Measurements from ENCODE around the gene CTPS2. TPM values are rescaled to one million over a fixed set of nuclear protein-coding genes. Genes with fewer than 3 reads are reported as not detected.

The CTPS2 gene
- total RNA-seq, 1 experiment from 2014 or later = 9.6 TPM

GRCh38 chrX:16683007-16683664 lies 29.3 kb downstream of the CTPS2 start:
- H3K36me3 ChIP-seq (ENCODE audit: control insufficient read depth in 1 of 2, insufficient read depth in 2 of 2, low read length in 2 of 2) = no peaks in the 10 kb centered on the region; a peak in 1 of 4 replicates
- H3K4me3 ChIP-seq (replicated peaks in 1 of 2; ENCODE audit: low read depth in 1 of 2, low read length in 2 of 2) = no peak overlapping the region
- ChIA-PET POLR2A (no interaction called here), RAD21 (ENCODE audit: low non-redundant PET in 1 of 2, low total read pairs in 2 of 2, uncharacterized antibody in 2 of 2, unreplicated experiment in 2 of 2) (no interaction called here), CTCF (no interaction called here)
- no peaks in the 10 kb centered on the region for H3K9me3 ChIP-seq (ENCODE audit: control insufficient read depth in 1 of 2, insufficient read depth in 1 of 2, low read depth in 1 of 2, low read length in 2 of 2)
- DNase-seq (ENCODE audit: low read depth, low spot score) (no peak), ATAC-seq (no peak)
- no peaks in the 10 kb centered on the region for H4K20me1 ChIP-seq (ENCODE audit: insufficient read depth)
- H3K9me2 ChIP-seq (ENCODE audit: insufficient read depth) = no peaks in the 10 kb centered on the region
- no peak overlapping the region for H2AFZ ChIP-seq (ENCODE audit: low read depth, low read length, poor library complexity, severe bottlenecking)
- H3K27me3 ChIP-seq (ENCODE audit: insufficient read depth, low read length) = no peaks in the 10 kb centered on the region
- H3K4me1 ChIP-seq (ENCODE audit: control insufficient read depth in 1 of 2, insufficient read depth in 2 of 2, low read length in 2 of 2) = no peaks in the 10 kb centered on the region
- intact Hi-C loops (cut with micrococcal nuclease) = no loop called here
- no peaks in the 10 kb centered on the region for H3K79me2 ChIP-seq (ENCODE audit: insufficient read depth, low read length)
- no peak overlapping the region for H3K4me2 ChIP-seq (ENCODE audit: low read length)
- BruUV-seq (replicated peaks) = no TSS peak
- no peak overlapping the region for H3K9ac ChIP-seq (ENCODE audit: low read length)
- TF ChIP-seq TCF7L2 (IDR thresholded peaks at IDR 0.05; ENCODE audit: borderline replicate concordance, extremely low read depth, insufficient read depth, insufficient read length) (no peak), ZNF274 (IDR thresholded peaks at IDR 0.05; ENCODE audit: low read depth, low read length) (no peak), RAD21 (IDR thresholded peaks at IDR 0.05; ENCODE audit: low read depth) (no peak), SIN3A (IDR thresholded peaks at IDR 0.05; ENCODE audit: low read depth) (no peak), CBX3 (IDR thresholded peaks at IDR 0.05; ENCODE audit: low read depth) (no peak), REST (IDR thresholded peaks at IDR 0.05; ENCODE audit: low read depth) (no peak), ELF1 (IDR thresholded peaks at IDR 0.05; ENCODE audit: borderline replicate concordance, low read depth) (no peak), POLR2A (IDR thresholded peaks at IDR 0.05; ENCODE audit: borderline replicate concordance, extremely low read depth, insufficient read depth, insufficient read length) (no peak), EZH2phosphoT487 (IDR thresholded peaks at IDR 0.05; ENCODE audit: borderline replicate concordance) (no peak), JUND (IDR thresholded peaks at IDR 0.05) (no peak), CTCF (IDR thresholded peaks at IDR 0.05 in 2 of 3, conservative IDR thresholded peaks at IDR 0.05 in 1 of 3; ENCODE audit: borderline replicate concordance in 1 of 3, insufficient read depth in 1 of 3, low read depth in 2 of 3, low read length in 2 of 3) (no peak), ZBTB33 (IDR thresholded peaks at IDR 0.05; ENCODE audit: extremely low read depth, insufficient replicate concordance, low read length) (no peak), CEBPB (IDR thresholded peaks at IDR 0.05; ENCODE audit: low read depth) (no peak), SRF (IDR thresholded peaks at IDR 0.05; ENCODE audit: low read depth) (no peak), ATF3 (IDR thresholded peaks at IDR 0.05) (no peak), FOSL1 (IDR thresholded peaks at IDR 0.05; ENCODE audit: low read depth) (no peak), SP1 (IDR thresholded peaks at IDR 0.05; ENCODE audit: low read depth) (no peak), MAX (IDR thresholded peaks at IDR 0.05) (no peak), EZH2 (IDR thresholded peaks at IDR 0.05) (no peak), POLR2AphosphoS5 (IDR thresholded peaks at IDR 0.05; ENCODE audit: low read depth, low read length) (no peak)
- H3K27ac ChIP-seq (ENCODE audit: low read depth, low read length) = no peak overlapping the region

Measured in HCT116 (cell line).